ENCODE measurements around the gene TRPV4. TPM values are rescaled to one million over a fixed set of nuclear protein-coding genes. Genes with fewer than 3 reads are reported as not detected.

Gene TRPV4
- total and polyA plus RNA-seq, 10 of the 15 experiments (the other 5 are each of a cell fraction or from before 2014, with no cell fraction given), result not detected

GRCh38 chr12:109737631-109738030, 95.6 kb downstream of the TRPV4 start:
- Histone ChIP-seq H4K20me1 (ENCODE audit: control insufficient read depth, insufficient read depth) (no peaks in the 10 kb centered on the region), H3K27me3 (replicated peaks in 1 of 2; ENCODE audit: control insufficient read depth in 2 of 2, insufficient read depth in 2 of 2, low read length in 1 of 2) (no peaks in the 10 kb centered on the region; a peak in 3 of 4 replicates), H3K4me3 (no peak overlapping the region), H3K36me3 (ENCODE audit: control insufficient read depth in 2 of 2, insufficient read depth in 2 of 2, low read length in 1 of 2) (no peaks in the 10 kb centered on the region), H3K79me2 (ENCODE audit: control insufficient read depth, insufficient read depth, low read length) (no peaks in the 10 kb centered on the region), H3K9ac (ENCODE audit: control insufficient read depth, insufficient read depth, low read length) (no peak overlapping the region), H2AFZ (ENCODE audit: control insufficient read depth, low read depth, low read length) (no peak overlapping the region), H3K4me2 (ENCODE audit: control insufficient read depth, insufficient read depth) (no peak overlapping the region), H3K27ac (ENCODE audit: control insufficient read depth, insufficient read depth) (no peak overlapping the region), H3K4me1 (ENCODE audit: control insufficient read depth, insufficient read depth, low read length) (no peaks in the 10 kb centered on the region), H3K9me3 (replicated peaks; ENCODE audit: control insufficient read depth, insufficient read depth, low read length) (no peaks in the 10 kb centered on the region)
- no TSS peak for BruUV-seq (replicated peaks)
- TF ChIP-seq, protein P1, sequence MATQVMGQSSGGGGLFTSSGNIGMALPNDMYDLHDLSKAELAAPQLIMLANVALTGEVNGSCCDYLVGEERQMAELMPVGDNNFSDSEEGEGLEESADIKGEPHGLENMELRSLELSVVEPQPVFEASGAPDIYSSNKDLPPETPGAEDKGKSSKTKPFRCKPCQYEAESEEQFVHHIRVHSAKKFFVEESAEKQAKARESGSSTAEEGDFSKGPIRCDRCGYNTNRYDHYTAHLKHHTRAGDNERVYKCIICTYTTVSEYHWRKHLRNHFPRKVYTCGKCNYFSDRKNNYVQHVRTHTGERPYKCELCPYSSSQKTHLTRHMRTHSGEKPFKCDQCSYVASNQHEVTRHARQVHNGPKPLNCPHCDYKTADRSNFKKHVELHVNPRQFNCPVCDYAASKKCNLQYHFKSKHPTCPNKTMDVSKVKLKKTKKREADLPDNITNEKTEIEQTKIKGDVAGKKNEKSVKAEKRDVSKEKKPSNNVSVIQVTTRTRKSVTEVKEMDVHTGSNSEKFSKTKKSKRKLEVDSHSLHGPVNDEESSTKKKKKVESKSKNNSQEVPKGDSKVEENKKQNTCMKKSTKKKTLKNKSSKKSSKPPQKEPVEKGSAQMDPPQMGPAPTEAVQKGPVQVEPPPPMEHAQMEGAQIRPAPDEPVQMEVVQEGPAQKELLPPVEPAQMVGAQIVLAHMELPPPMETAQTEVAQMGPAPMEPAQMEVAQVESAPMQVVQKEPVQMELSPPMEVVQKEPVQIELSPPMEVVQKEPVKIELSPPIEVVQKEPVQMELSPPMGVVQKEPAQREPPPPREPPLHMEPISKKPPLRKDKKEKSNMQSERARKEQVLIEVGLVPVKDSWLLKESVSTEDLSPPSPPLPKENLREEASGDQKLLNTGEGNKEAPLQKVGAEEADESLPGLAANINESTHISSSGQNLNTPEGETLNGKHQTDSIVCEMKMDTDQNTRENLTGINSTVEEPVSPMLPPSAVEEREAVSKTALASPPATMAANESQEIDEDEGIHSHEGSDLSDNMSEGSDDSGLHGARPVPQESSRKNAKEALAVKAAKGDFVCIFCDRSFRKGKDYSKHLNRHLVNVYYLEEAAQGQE (IDR thresholded peaks at IDR 0.05; ENCODE audit: low read depth, low read length), result no peak
- TF ChIP-seq, protein P2, sequence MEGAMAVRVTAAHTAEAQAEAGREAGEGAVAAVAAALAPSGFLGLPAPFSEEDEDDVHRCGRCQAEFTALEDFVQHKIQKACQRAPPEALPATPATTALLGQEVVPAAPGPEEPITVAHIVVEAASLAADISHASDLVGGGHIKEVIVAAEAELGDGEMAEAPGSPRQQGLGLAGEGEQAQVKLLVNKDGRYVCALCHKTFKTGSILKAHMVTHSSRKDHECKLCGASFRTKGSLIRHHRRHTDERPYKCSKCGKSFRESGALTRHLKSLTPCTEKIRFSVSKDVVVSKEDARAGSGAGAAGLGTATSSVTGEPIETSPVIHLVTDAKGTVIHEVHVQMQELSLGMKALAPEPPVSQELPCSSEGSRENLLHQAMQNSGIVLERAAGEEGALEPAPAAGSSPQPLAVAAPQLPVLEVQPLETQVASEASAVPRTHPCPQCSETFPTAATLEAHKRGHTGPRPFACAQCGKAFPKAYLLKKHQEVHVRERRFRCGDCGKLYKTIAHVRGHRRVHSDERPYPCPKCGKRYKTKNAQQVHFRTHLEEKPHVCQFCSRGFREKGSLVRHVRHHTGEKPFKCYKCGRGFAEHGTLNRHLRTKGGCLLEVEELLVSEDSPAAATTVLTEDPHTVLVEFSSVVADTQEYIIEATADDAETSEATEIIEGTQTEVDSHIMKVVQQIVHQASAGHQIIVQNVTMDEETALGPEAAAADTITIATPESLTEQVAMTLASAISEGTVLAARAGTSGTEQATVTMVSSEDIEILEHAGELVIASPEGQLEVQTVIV (IDR thresholded peaks at IDR 0.05; ENCODE audit: borderline replicate concordance, partially characterized antibody), result peak; percentile 44
- DNase-seq (ENCODE audit: low read depth, low spot score) (no peak), ATAC-seq (no peak), FAIRE-seq (no peak)
- 55% methylated on average over 7 of the region's 7 CpGs for WGBS (ENCODE audit: insufficient coverage, insufficient replicate concordance, low lambda C conversion rate, missing lambda C conversion rate)
- in situ Hi-C loops (cut with MboI), result no loop called here
- CTCF ChIA-PET, result interaction anchor here (0.6 kb wide), 1 partner anchor 110 kb away, joined by 3 read pairs; no protein-coding TSS in a partner anchor
- SMC1A ChIA-PET (ENCODE audit: uncharacterized antibody, unreplicated experiment), result no interaction called here
- RAD21 ChIA-PET (ENCODE audit: unreplicated experiment), result no interaction called here
- intact Hi-C loops (cut with micrococcal nuclease; ENCODE audit: unreplicated experiment), result no loop called here
- POLR2A ChIA-PET, result no interaction called here

Data from GM12878 (cell line).